Amygdala (tissue), 56 donors: ENCODE measurements around the gene GALNT17.
"Not testable (repeated sequence)": the region's sequence is repeated elsewhere in the genome, so short reads cannot be mapped to it uniquely, and the experiment has no call there.

Source experiments
- DNase-seq, 56 donors: peaks; one replicate each; lab custom pipeline; 2025; lab: John Stamatoyannopoulos, UW

The GALNT17 gene

DNA sequence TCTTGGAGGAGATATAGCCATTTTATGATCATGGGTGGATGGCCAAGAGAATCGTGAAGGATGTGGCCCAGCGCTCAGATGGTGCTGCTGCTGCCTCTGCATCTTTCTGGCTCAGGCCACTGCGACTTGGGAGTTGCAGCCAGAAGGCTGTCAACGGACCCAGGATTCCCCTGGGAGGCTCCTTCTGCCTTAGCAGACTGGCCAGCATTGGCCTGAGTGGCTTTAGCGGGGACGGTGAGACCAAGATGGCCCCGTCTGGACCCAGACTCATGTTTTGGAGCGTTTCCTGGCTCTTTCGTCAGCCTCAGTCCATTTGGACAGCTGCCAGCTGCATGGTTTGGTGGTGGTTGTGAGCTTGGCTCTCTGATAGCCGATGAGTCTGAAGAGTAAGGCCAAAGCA is 97.2 kb downstream of the GALNT17 start:
- no peak for DNase-seq

DNA sequence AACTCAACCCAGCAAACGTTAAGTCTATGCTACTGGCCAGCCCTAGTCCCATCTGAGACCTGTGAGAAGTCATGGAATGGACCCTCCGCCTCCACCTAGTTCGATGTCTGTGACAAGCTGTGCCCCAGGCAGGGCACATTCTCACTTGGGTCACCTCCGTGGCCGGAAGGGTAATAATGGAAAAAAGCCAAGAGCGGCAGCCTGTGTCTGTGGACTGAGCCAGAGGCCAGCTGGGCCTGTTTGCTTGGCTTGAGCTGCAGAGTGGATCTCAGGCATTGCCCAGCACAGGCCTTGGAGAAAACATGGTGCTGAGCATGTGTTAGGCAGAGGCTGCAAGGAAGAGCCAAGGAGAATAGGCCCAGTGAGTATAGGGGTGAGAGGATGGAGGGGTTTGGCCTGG is 97.8 kb downstream of the GALNT17 start:
- DNase-seq, result no peak

GRCh38 chr7:71235253-71235652 is 103.3 kb downstream of the GALNT17 start:
- DNase-seq, result no peak

- peak in 2 of 56 donors; percentile 1 to 13 for DNase-seq
Observed at GRCh38 chr7:71236230-71237105, 104.5 kb downstream of the GALNT17 start.

- peak in 1 of 56 donors; percentile 2 for DNase-seq
Observed at GRCh38 chr7:71237945-71238344, 106.0 kb downstream of the GALNT17 start.

DNA sequence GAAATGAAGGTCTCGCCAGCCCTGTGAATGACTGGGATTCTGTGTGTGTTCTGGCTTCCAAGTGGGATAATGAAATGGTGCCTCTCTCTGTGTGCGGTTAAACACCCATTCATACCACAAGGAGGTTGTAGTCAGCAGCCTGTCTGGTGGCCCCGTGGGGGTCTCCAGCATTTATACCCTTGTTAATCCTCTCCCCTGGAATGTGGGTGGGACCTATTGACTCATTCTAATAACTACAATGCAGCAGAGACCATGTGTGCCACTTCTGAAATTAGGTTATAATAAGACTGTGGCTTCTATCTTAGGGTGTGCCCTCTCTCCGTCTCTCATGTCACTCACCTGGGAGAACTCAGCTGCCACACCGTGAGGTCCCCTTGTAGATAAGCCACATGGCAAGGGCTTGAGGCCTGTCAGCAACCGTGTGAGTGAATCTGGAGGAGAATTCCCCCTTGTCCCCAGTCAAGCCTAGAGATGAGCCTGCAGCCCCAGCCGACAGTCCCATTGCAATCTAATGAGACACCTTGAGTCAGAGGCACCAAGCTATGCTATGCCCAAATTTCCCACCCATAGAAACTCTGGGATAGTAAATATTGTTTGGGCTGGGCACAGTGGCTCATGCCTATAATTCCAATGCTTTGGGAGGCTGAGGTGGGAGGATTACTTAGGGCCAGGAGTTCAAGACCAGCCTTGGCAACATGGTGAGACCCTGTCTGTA is 106.8 kb downstream of the GALNT17 start:
- no peak for DNase-seq

DNA sequence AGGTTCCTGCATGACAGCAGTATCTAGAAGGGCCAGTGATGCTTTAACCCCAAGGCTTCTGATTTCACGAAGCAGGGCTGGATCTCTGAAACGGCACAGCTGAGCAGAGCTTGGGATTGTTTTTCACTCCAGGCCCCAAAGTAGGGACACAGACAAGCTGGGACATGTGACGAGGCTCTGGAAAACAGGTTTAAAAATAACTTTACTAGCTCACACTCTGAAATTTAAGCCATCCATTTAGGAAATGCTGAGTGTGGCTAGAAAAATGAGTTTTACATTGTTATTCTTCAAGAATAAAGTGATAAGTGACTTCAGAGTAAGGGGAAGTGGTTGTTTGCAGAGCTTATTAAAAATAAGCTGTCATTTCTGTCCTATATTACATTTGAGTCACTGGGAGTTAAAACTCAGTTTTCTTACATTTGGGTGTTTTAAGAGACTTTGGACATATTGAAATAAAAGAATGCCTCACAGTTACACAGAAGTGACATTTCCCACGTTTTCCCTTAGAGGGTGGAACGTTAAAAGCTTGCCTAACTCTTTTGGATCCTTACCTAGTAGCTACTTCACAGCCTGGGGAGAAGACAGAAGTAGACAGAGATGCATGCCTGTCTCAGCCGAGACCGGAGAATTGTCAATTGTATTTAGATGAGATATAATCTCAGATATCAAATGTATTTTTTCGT is 107.8 kb downstream of the GALNT17 start:
- DNase-seq, result peak in 6 of 56 donors; percentile 2 to 17 (median 4)

- DNase-seq, result no peak
Observed at GRCh38 chr7:71243736-71244410, 111.9 kb downstream of the GALNT17 start.

DNA sequence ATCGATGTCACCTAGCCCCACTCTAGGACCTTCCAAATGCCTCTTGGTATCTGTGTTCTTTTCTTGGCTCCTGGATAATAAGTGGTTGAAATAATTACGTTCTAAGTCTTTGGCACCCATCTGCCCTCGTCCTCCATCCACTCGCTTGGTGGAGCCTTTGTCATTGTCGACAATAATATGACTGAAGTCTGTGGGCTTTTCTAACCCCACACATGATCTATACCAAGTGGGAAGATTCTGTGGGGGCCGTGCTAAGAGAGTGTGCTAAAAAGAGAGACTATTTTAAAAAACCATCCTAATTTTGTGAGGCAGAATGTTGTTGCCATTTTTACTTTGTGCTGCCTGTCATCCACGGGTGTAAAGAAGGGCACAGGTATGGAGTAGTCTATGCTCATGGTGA is 113.1 kb downstream of the GALNT17 start:
- peak in 2 of 56 donors; percentile 9 to 13 for DNase-seq

GRCh38 chr7:71251706-71252105 is 119.8 kb downstream of the GALNT17 start:
- DNase-seq, result no peak

DNA sequence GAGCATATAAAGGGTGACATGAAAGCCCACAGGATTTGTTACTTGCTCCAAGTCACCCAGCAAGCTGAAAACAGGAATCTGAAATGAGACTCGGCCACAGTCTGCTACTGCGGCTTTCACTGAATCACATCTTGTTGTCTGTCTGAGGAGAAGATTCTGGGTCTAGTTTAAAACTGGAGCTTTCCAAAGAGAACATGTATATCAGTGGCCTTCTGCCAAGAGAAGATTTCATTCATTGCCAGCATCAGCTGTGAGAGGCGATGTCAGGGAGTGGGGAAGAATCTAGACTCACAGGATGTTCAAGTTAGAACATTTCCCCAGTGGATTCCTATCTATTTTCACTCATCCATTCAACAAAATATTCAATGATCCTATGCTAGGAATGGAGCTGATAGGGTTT is 122.8 kb downstream of the GALNT17 start:
- peak in 6 of 56 donors; percentile 3 to 38 (median 18) for DNase-seq

- DNase-seq, result no peak
Observed at GRCh38 chr7:71255537-71256178, 123.7 kb downstream of the GALNT17 start.

DNA sequence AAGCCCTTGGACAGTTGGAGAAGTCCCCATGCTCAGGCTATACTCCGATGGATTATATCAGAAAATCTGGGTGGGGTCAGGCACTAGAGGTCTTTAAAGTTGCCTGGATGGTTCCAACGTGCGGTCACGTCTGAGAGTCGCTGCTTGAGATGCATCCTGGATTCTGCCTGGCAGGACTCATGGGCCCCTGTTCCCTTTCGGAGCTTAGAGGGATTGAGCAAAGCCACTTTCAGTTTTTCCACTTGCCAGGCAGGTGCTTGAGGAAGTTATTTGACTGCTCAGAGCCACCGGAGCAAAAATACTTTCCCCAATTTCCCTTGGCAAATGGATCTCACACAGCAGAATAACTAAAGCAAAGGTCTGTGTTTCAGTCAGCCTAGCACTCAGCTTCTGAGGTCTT is 129.1 kb downstream of the GALNT17 start:
- DNase-seq, result no peak

- not testable (repeated sequence) for DNase-seq
Observed at GRCh38 chr7:71262834-71263233, 130.9 kb downstream of the GALNT17 start.

- no peak for DNase-seq
Observed at GRCh38 chr7:71264005-71264404, 132.1 kb downstream of the GALNT17 start.

DNA sequence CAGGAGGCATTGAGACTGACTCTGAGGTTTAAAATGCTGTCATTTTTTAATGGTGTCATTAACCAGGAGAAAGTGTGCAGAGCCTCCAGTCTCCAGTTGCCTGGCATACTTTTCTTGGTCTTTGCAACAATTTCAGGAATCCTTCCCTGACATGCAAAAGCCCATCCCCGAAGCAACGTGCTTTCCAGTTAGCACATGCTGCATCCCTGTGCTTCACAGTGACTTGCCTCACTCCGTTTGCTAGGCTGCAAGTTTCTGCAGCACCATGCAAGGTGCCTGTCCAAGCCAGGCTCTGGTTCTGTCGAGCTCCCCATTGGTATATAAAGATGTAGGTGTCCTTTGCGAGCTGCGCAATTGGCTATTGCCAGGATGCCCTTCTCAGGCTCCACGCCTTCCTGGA is 135.0 kb downstream of the GALNT17 start:
- DNase-seq, result no peak

DNA sequence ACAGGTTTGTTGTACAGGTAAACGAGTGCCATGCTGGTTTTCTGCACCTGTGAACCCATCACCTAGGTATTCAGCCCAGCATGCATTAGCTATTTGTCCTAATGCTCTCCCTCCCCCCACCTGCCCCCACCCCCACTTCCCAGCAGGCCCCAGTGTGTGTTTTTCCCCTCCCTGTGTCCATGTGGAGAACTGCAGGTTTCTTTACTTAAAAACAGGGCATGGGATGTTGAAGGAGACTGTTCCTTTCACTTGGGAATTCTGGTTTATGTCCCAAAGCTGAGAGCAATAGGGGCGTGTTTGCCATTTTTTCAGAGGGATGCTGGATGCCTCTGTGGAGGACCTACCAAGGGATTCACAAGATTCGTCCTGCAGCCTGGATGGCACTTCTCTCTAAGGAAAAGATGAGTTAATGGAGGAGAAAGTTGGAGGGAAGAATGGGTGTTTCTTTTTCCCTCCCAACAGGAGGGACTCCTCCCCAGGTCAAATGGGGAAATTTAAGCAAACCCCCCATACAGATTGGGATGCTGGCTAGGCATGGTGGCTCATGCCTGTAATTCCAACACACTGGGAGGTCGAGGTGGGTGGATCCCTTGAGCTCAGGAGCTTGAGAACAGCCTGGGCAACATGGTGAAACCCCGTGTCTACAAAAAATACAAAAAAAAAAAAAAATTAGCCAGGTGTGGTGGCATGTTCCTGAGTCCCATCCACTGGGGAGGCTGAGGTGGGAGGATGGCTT is 136.0 kb downstream of the GALNT17 start:
- DNase-seq, result no peak

DNA sequence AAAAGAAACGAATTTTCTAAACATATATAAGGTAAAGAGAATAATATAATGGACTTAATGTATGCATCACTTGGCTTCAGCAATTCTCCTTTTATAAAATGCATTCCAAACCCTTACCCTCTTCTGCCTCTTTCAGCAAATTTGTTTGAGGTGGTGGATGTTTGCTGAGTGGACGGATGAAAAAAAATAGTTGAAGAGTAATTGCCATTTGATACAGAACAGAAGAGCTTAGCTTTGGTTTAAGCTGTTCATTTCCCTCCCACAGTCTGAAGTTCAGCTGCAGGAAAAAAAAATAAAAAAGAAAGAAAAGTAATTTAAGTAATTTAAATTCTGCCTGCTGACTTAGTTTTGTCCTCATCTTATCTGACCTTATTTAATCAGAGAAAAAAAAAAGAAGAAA is 138.6 kb downstream of the GALNT17 start:
- no peak for DNase-seq

DNA sequence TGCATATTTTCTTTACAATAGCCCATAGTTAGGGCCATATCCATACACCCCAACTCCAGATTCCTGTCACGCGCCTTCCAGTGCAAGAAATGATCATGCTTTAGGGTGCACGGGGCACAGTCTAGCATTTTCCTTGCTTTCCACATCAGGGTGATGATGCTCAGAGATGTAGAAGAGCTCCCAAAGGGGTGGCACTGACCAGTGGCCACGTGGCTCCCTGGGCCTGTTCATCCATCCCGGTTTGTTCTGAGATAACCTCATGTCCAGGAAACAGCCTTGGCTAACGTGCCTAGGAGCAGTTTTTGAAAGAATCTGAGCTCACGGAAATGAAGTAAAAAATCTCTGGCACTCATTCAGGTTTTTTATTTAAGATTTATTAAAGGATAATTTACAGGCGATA is 139.3 kb downstream of the GALNT17 start:
- no peak for DNase-seq
